Vagina (tissue), 2 donors: ENCODE measurements around the gene DPYD.

Experiments used
- CTCF ChIP-seq, 3 experiments: fragments of 450-650 bp in 2 of 3; fragments of 200-600 bp in 1 of 3; sonication (generic) in 1 of 3; IDR thresholded peaks; one replicate each; pipeline ENCODE4 v1.5.1; 2017 to 2019; ENCODE audit warnings: antibody characterized with exemption in 3 of 3, mild to moderate bottlenecking in 2 of 3, moderate library complexity in 2 of 3
- POLR2A ChIP-seq, 2 donors: fragments of 450-650 bp; IDR thresholded peaks; one replicate each; pipeline ENCODE4 v1.6.1; 2017; ENCODE audit warnings: antibody characterized with exemption in 2 of 2, mild to moderate bottlenecking in 2 of 2, moderate library complexity in 2 of 2

GRCh38 chr1:97424209-97424608 lies 496.6 kb downstream of the DPYD start:
- TF ChIP-seq CTCF (IDR thresholded peaks at IDR 0.05), result no peak
- TF ChIP-seq POLR2A (IDR thresholded peaks at IDR 0.05), result no peak
